NCI-H1694 treated with DMSO at 0.1 percent for 48 hours (cell line): Measurements from ENCODE around the gene RAB6B.

Experiments used
- DNase-seq: peaks from one replicate; lab custom pipeline; 2025; lab: John Stamatoyannopoulos, UW

Gene RAB6B

GRCh38 chr3:133930341-133930933 lies 34.8 kb upstream of the RAB6B start:
- DNase-seq = peak; percentile 55

GRCh38 chr3:133928903-133929607 lies 33.4 kb upstream of the RAB6B start:
- no peak for DNase-seq

GRCh38 chr3:133928136-133928893 lies 32.6 kb upstream of the RAB6B start:
- no peak for DNase-seq

- DNase-seq = peak; percentile 5
Observed at GRCh38 chr3:133927540-133928066, 31.9 kb upstream of the RAB6B start.

GRCh38 chr3:133926736-133927539 lies 31.3 kb upstream of the RAB6B start:
- DNase-seq = no peak

GRCh38 chr3:133925960-133926735 lies 30.5 kb upstream of the RAB6B start:
- no peak for DNase-seq

- no peak for DNase-seq
Observed at GRCh38 chr3:133924041-133924440, 28.4 kb upstream of the RAB6B start.

GRCh38 chr3:133921592-133921991 lies 25.9 kb upstream of the RAB6B start:
- no peak for DNase-seq

- no peak for DNase-seq
Observed at GRCh38 chr3:133917144-133917543, 21.5 kb upstream of the RAB6B start.

- DNase-seq = no peak
Observed at GRCh38 chr3:133915685-133916658, 20.3 kb upstream of the RAB6B start.

- DNase-seq = no peak
Observed at GRCh38 chr3:133914839-133915600, 19.3 kb upstream of the RAB6B start.

GRCh38 chr3:133910422-133910821 lies 14.7 kb upstream of the RAB6B start:
- no peak for DNase-seq

GRCh38 chr3:133905376-133905775 lies 9.7 kb upstream of the RAB6B start:
- DNase-seq = no peak

- no peak for DNase-seq
Observed at GRCh38 chr3:133901847-133902246, 6.2 kb upstream of the RAB6B start.

- no peak for DNase-seq
Observed at GRCh38 chr3:133901083-133901482, 5.4 kb upstream of the RAB6B start.

GRCh38 chr3:133899311-133899710 lies 3.6 kb upstream of the RAB6B start:
- DNase-seq = no peak

GRCh38 chr3:133897547-133897946 lies 1.9 kb upstream of the RAB6B start:
- DNase-seq = no peak

- no peak for DNase-seq
Observed at GRCh38 chr3:133896002-133896761, 500 bp upstream of the RAB6B start.
